ENCODE results near the gene MAP2.

The MAP2 gene

DNA sequence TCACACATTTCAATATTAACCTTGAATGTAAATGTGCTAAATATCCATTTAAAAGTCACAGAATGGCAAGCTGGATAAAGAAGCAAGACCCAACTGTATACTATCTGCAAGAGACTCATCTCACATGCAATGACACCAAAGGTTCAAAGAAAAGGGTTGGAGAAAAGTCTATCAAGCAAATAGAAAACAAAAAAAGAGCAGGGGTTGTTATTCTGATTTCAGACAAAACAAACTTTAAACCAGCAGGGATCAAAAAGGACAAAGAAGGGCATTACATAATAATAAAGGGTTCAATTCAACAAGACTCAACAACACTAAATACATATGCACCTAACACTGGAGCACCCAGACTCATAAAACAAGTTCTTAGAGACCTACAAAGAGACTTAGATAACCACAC, 333.3 kb downstream of the MAP2 start:
- no peak overlapping the region for H2AFZ ChIP-seq (ENCODE audit: low read depth, low read length)
- H3K79me1 ChIP-seq (replicated peaks; ENCODE audit: low read length, poor library complexity, severe bottlenecking): no peaks in the 10 kb centered on the region
- no peak overlapping the region for H3K18ac ChIP-seq (ENCODE audit: low read depth in 1 of 2, low read length in 2 of 2)

GRCh38 chr2:209761566-209761965, 337.7 kb downstream of the MAP2 start:
- no peak overlapping the region for H2AK5ac ChIP-seq (ENCODE audit: low read length, severe bottlenecking)
- no peak overlapping the region for H3K27ac ChIP-seq (ENCODE audit: low read length, poor library complexity, severe bottlenecking)
- no peak overlapping the region for H3K9ac ChIP-seq (ENCODE audit: low read length)
- H3K14ac ChIP-seq (ENCODE audit: low read length in 2 of 2): no peak overlapping the region
- no peak overlapping the region for H2BK15ac ChIP-seq (ENCODE audit: low read depth, poor library complexity, severe bottlenecking)
- H3K79me1 ChIP-seq (replicated peaks; ENCODE audit: low read length, poor library complexity, severe bottlenecking): no peaks in the 10 kb centered on the region
- H3K36me3 ChIP-seq (ENCODE audit: control insufficient read depth in 1 of 2, insufficient read depth in 2 of 2, low read depth in 1 of 2, low read length in 2 of 2): no peaks in the 10 kb centered on the region
- 60% methylated on average over 1 of the region's 2 CpGs for whole genome bisulfite sequencing
- H2AFZ ChIP-seq (ENCODE audit: low read depth, low read length): no peak overlapping the region
- DNase-seq: no peak
- H3K9me3 ChIP-seq (ENCODE audit: control insufficient read depth, low read length): no peaks in the 10 kb centered on the region
- no peak overlapping the region for H2BK5ac ChIP-seq (ENCODE audit: low read depth, low read length, poor library complexity, severe bottlenecking)
- H3K4me1 ChIP-seq (ENCODE audit: control insufficient read depth, insufficient read depth, low read depth, low read length): no peaks in the 10 kb centered on the region
- no peak overlapping the region for H4K91ac ChIP-seq (ENCODE audit: low read length)
- H3K27me3 ChIP-seq (ENCODE audit: control insufficient read depth in 1 of 2, insufficient read depth in 1 of 2, low read length in 2 of 2): no peaks in the 10 kb centered on the region
- no peak overlapping the region for H3K18ac ChIP-seq (ENCODE audit: low read depth in 1 of 2, low read length in 2 of 2)
- no peak overlapping the region for H2BK12ac ChIP-seq (ENCODE audit: low read length in 2 of 2)
- no peak overlapping the region for H3K4me2 ChIP-seq (ENCODE audit: low read length, poor library complexity, severe bottlenecking)
- no peak overlapping the region for H2BK120ac ChIP-seq (ENCODE audit: low read depth, low read length)
- no peak overlapping the region for H3K4me3 ChIP-seq (ENCODE audit: insufficient read depth in 1 of 2, low read depth in 1 of 2, low read length in 2 of 2)
- no peak overlapping the region for H4K8ac ChIP-seq (ENCODE audit: low read length)
- no peak overlapping the region for H3K23ac ChIP-seq (ENCODE audit: low read length in 2 of 2)
- H3K4ac ChIP-seq (ENCODE audit: low read depth in 1 of 2, low read length in 2 of 2): no peak overlapping the region

More for the DNA sequence above, 333.3 kb downstream of the MAP2 start:
- DNase-seq: no peak
- no peak overlapping the region for H4K91ac ChIP-seq (ENCODE audit: low read length)
- H3K4me1 ChIP-seq (ENCODE audit: control insufficient read depth, insufficient read depth, low read depth, low read length): no peaks in the 10 kb centered on the region
- no peak overlapping the region for H2BK12ac ChIP-seq (ENCODE audit: low read length in 2 of 2)
- no peaks in the 10 kb centered on the region for H3K9me3 ChIP-seq (ENCODE audit: control insufficient read depth, low read length)
- H3K27me3 ChIP-seq (ENCODE audit: control insufficient read depth in 1 of 2, insufficient read depth in 1 of 2, low read length in 2 of 2): no peaks in the 10 kb centered on the region
- H3K23ac ChIP-seq (ENCODE audit: low read length in 2 of 2): no peak overlapping the region
- H4K8ac ChIP-seq (ENCODE audit: low read length): no peak overlapping the region
- H2BK120ac ChIP-seq (ENCODE audit: low read depth, low read length): no peak overlapping the region
- H3K27ac ChIP-seq (ENCODE audit: low read length, poor library complexity, severe bottlenecking): no peak overlapping the region
- H3K9ac ChIP-seq (ENCODE audit: low read length): no peak overlapping the region
- no peak overlapping the region for H2BK15ac ChIP-seq (ENCODE audit: low read depth, poor library complexity, severe bottlenecking)
- H3K14ac ChIP-seq (ENCODE audit: low read length in 2 of 2): no peak overlapping the region
- no peak overlapping the region for H3K4ac ChIP-seq (ENCODE audit: low read depth in 1 of 2, low read length in 2 of 2)
- no peak overlapping the region for H3K4me2 ChIP-seq (ENCODE audit: low read length, poor library complexity, severe bottlenecking)
- H2AK5ac ChIP-seq (ENCODE audit: low read length, severe bottlenecking): no peak overlapping the region
- H3K36me3 ChIP-seq (ENCODE audit: control insufficient read depth in 1 of 2, insufficient read depth in 2 of 2, low read depth in 1 of 2, low read length in 2 of 2): no peaks in the 10 kb centered on the region
- no peak overlapping the region for H2BK5ac ChIP-seq (ENCODE audit: low read depth, low read length, poor library complexity, severe bottlenecking)
- no peak overlapping the region for H3K4me3 ChIP-seq (ENCODE audit: insufficient read depth in 1 of 2, low read depth in 1 of 2, low read length in 2 of 2)

- no peak overlapping the region for H2BK5ac ChIP-seq (ENCODE audit: low read depth, low read length, poor library complexity, severe bottlenecking)
- H2BK12ac ChIP-seq (ENCODE audit: low read length in 2 of 2): no peak overlapping the region
- H3K79me1 ChIP-seq (replicated peaks; ENCODE audit: low read length, poor library complexity, severe bottlenecking): no peaks in the 10 kb centered on the region
- H3K9ac ChIP-seq (ENCODE audit: low read length): no peak overlapping the region
- H3K27me3 ChIP-seq (ENCODE audit: control insufficient read depth in 1 of 2, insufficient read depth in 1 of 2, low read length in 2 of 2): no peaks in the 10 kb centered on the region
- H3K23ac ChIP-seq (ENCODE audit: low read length in 2 of 2): no peak overlapping the region
- no peak overlapping the region for H2AK5ac ChIP-seq (ENCODE audit: low read length, severe bottlenecking)
- H3K18ac ChIP-seq (ENCODE audit: low read depth in 1 of 2, low read length in 2 of 2): no peak overlapping the region
- H3K9me3 ChIP-seq (ENCODE audit: control insufficient read depth, low read length): no peaks in the 10 kb centered on the region
- no peak overlapping the region for H2BK15ac ChIP-seq (ENCODE audit: low read depth, poor library complexity, severe bottlenecking)
- H3K14ac ChIP-seq (ENCODE audit: low read length in 2 of 2): no peak overlapping the region
- no peaks in the 10 kb centered on the region for H3K36me3 ChIP-seq (ENCODE audit: control insufficient read depth in 1 of 2, insufficient read depth in 2 of 2, low read depth in 1 of 2, low read length in 2 of 2)
- no peak overlapping the region for H3K27ac ChIP-seq (ENCODE audit: low read length, poor library complexity, severe bottlenecking)
- H3K4me3 ChIP-seq (ENCODE audit: insufficient read depth in 1 of 2, low read depth in 1 of 2, low read length in 2 of 2): no peak overlapping the region
- H3K4ac ChIP-seq (ENCODE audit: low read depth in 1 of 2, low read length in 2 of 2): no peak overlapping the region
- H2BK120ac ChIP-seq (ENCODE audit: low read depth, low read length): no peak overlapping the region
- H3K4me2 ChIP-seq (ENCODE audit: low read length, poor library complexity, severe bottlenecking): no peak overlapping the region
- DNase-seq: no peak
- no peak overlapping the region for H4K91ac ChIP-seq (ENCODE audit: low read length)
- H2AFZ ChIP-seq (ENCODE audit: low read depth, low read length): no peak overlapping the region
- no peak overlapping the region for H4K8ac ChIP-seq (ENCODE audit: low read length)
- no peaks in the 10 kb centered on the region for H3K4me1 ChIP-seq (ENCODE audit: control insufficient read depth, insufficient read depth, low read depth, low read length)
These were observed 338.7 kb downstream of the MAP2 start for GRCh38 chr2:209762563-209762962.

DNA sequence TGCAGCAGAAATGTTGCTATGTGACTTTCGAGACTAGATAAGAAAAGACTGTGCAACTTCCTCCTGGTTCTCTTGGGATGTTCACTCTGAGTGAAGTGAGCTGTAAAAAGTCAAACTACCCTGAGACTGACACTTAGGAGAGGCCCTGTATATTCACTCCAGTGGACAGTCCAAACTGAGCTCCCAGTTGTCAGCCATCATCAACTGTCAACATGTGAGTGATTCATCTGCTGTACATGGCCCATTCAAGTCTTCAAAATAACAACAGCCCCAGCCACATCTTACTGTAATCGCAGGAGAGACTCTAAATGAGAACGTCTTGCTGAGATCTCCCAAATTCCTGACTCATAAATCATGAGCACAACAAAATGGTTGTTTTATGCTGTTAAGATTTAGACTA, 339.3 kb downstream of the MAP2 start:
- no peak for DNase-seq

More for the DNA sequence above, 339.3 kb downstream of the MAP2 start:
- Histone ChIP-seq H3K4me3 (ENCODE audit: insufficient read depth in 1 of 2, low read depth in 1 of 2, low read length in 2 of 2) (no peak overlapping the region), H4K91ac (ENCODE audit: low read length) (no peak overlapping the region), H3K23ac (ENCODE audit: low read length in 2 of 2) (no peak overlapping the region), H3K14ac (ENCODE audit: low read length in 2 of 2) (no peak overlapping the region), H3K9me3 (ENCODE audit: control insufficient read depth, low read length) (no peaks in the 10 kb centered on the region), H4K8ac (ENCODE audit: low read length) (no peak overlapping the region), H2AFZ (ENCODE audit: low read depth, low read length) (no peak overlapping the region), H3K4me1 (ENCODE audit: control insufficient read depth, insufficient read depth, low read depth, low read length) (no peaks in the 10 kb centered on the region), H2BK5ac (ENCODE audit: low read depth, low read length, poor library complexity, severe bottlenecking) (no peak overlapping the region), H3K9ac (ENCODE audit: low read length) (no peak overlapping the region), H2BK12ac (ENCODE audit: low read length in 2 of 2) (no peak overlapping the region), H2AK5ac (ENCODE audit: low read length, severe bottlenecking) (no peak overlapping the region), H3K36me3 (ENCODE audit: control insufficient read depth in 1 of 2, insufficient read depth in 2 of 2, low read depth in 1 of 2, low read length in 2 of 2) (no peaks in the 10 kb centered on the region), H2BK120ac (ENCODE audit: low read depth, low read length) (no peak overlapping the region), H3K4me2 (ENCODE audit: low read length, poor library complexity, severe bottlenecking) (no peak overlapping the region), H2BK15ac (ENCODE audit: low read depth, poor library complexity, severe bottlenecking) (no peak overlapping the region), H3K27me3 (ENCODE audit: control insufficient read depth in 1 of 2, insufficient read depth in 1 of 2, low read length in 2 of 2) (no peaks in the 10 kb centered on the region), H3K27ac (ENCODE audit: low read length, poor library complexity, severe bottlenecking) (no peak overlapping the region), H3K79me1 (replicated peaks; ENCODE audit: low read length, poor library complexity, severe bottlenecking) (no peaks in the 10 kb centered on the region), H3K4ac (ENCODE audit: low read depth in 1 of 2, low read length in 2 of 2) (no peak overlapping the region), H3K18ac (ENCODE audit: low read depth in 1 of 2, low read length in 2 of 2) (no peak overlapping the region)
- WGBS: 11% methylated on average over 1 of the region's 3 CpGs
